Upper lobe of left lung (tissue), 4 donors: Measurements from ENCODE around the gene IFNA1.

Source experiments
- POLR2A ChIP-seq, 4 donors: fragments of 450-650 bp; IDR thresholded peaks; one replicate each; pipeline ENCODE4 v1.5.1; 2016 to 2017; ENCODE audit warnings: antibody characterized with exemption in 4 of 4, mild to moderate bottlenecking in 2 of 4
- TF ChIP-seq, protein P1 (sequence below), 6 experiments: fragments of 450-650 bp in 4 of 6; fragments of 200-600 bp in 2 of 6; sonication (generic) in 2 of 6; IDR thresholded peaks; one replicate each; pipeline ENCODE4 v1.5.1; 2016 to 2019; ENCODE audit warnings: antibody characterized with exemption in 6 of 6

DNA sequence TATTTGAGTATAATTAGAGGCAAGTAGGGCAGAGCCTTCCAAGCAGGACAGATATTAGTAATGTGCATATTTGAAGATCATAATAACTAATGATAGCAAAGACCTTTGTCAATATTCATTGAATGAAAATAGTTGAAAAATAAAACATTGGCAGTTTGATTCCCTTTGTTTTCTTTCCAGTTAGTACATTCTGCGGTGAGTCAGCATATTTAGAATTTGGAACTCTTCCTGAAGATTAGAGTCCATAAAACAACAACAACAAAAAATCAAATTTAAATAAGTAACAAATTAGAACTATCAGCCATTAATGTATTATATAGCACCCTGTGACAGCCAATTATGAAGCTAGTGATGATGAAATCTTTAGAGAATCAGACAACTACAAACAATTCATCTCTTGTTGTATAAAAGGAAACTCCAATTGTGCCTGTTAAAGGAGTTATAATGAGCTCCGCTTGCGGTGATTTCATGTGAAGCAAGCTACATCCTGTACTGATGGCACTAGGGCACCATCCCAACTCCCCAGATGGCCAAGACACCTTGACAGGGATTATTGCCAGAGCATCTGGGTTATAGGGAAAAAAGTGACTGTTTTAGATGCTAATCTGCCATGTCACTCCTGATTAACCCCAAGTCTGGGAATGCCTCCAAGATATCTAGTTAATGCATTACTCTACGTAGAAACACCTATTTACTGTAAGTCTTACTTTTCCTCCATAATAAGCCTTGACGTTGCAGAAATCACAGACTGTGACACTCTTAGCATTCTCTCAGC, 24.6 kb upstream of the IFNA1 start:
- TF ChIP-seq POLR2A (IDR thresholded peaks at IDR 0.05), result no peak
- TF ChIP-seq, protein P1, sequence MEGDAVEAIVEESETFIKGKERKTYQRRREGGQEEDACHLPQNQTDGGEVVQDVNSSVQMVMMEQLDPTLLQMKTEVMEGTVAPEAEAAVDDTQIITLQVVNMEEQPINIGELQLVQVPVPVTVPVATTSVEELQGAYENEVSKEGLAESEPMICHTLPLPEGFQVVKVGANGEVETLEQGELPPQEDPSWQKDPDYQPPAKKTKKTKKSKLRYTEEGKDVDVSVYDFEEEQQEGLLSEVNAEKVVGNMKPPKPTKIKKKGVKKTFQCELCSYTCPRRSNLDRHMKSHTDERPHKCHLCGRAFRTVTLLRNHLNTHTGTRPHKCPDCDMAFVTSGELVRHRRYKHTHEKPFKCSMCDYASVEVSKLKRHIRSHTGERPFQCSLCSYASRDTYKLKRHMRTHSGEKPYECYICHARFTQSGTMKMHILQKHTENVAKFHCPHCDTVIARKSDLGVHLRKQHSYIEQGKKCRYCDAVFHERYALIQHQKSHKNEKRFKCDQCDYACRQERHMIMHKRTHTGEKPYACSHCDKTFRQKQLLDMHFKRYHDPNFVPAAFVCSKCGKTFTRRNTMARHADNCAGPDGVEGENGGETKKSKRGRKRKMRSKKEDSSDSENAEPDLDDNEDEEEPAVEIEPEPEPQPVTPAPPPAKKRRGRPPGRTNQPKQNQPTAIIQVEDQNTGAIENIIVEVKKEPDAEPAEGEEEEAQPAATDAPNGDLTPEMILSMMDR (IDR thresholded peaks at IDR 0.05), result no peak
